Measurements from ENCODE around the gene CYP2J2.
"Not testable (repeated sequence)": the region's sequence is repeated elsewhere in the genome, so short reads cannot be mapped to it uniquely, and the experiment has no call there.

- not testable (repeated sequence) for TF ChIP-seq CTCF (IDR thresholded peaks at IDR 0.05; ENCODE audit: low read length); EZH2 (IDR thresholded peaks at IDR 0.05; ENCODE audit: borderline replicate concordance, low read length)
Observed at GRCh38 chr1:59921258-59921899, 5.2 kb downstream of the CYP2J2 start.

All from OCI-LY1 (cell line).